HepG2 (cell line): ENCODE data around the gene NCOA3. TPM values are rescaled to one million over a fixed set of nuclear protein-coding genes. Genes with fewer than 3 reads are reported as not detected.

ENCODE experiments used
- ATRX ChIP-seq: sonication (generic); formaldehyde crosslinking; IDR thresholded peaks from 2 replicates; pipeline ENCODE4 v1.4.0; 2020; ENCODE audit warnings: missing genetic modification reagents, borderline replicate concordance
- CBX5 ChIP-seq: sonication (generic); formaldehyde crosslinking; IDR thresholded peaks from 2 replicates; pipeline ENCODE4 v1.4.0; 2020; ENCODE audit warnings: missing genetic modification reagents, borderline replicate concordance
- DMAP1 ChIP-seq: IDR thresholded peaks from 2 replicates; pipeline ENCODE4 v1.6.1; 2016
- DR1 ChIP-seq: sonication (generic); formaldehyde crosslinking; IDR thresholded peaks from 2 replicates; pipeline ENCODE4 v1.8.0; 2021; ENCODE audit warnings: mild to moderate bottlenecking, missing genetic modification reagents, inconsistent platforms
- FOXO1 ChIP-seq: sonication (generic); formaldehyde crosslinking; IDR thresholded peaks from 2 replicates; pipeline ENCODE4 v1.4.0; 2020; ENCODE audit warnings: missing genetic modification reagents
- IKZF1 ChIP-seq: fragments of 450-650 bp; IDR thresholded peaks from 2 replicates; pipeline ENCODE4 v1.7.1; 2016
- KAT7 ChIP-seq: IDR thresholded peaks from 2 replicates; pipeline ENCODE4 v1.6.1; 2018; ENCODE audit warnings: borderline replicate concordance, missing compliant biosample characterization
- MEF2D ChIP-seq: sonication (generic); formaldehyde crosslinking; IDR thresholded peaks from 2 replicates; pipeline ENCODE4 v1.5.1; 2020; ENCODE audit warnings: mild to moderate bottlenecking, missing genetic modification reagents
- PAWR ChIP-seq: sonication (generic); formaldehyde crosslinking; IDR thresholded peaks from 2 replicates; pipeline ENCODE4 v1.4.0; 2020; ENCODE audit warnings: missing genetic modification reagents, mild to moderate bottlenecking, borderline replicate concordance
- SNRNP70 ChIP-seq: fragments of 200-400 bp; formaldehyde crosslinking; IDR thresholded peaks from 2 replicates; pipeline ENCODE4 v1.6.1; 2017; ENCODE audit warnings: mild to moderate bottlenecking, low read depth, low read length, moderate library complexity
- TBX3 ChIP-seq: fragments of 450-650 bp; IDR thresholded peaks from 2 replicates; pipeline ENCODE4 v1.6.1; 2017; ENCODE audit warnings: antibody characterized with exemption, mild to moderate bottlenecking, inconsistent platforms, borderline replicate concordance
- TRIM24 ChIP-seq: sonication (generic); formaldehyde crosslinking; IDR thresholded peaks from 2 replicates; pipeline ENCODE4 v1.8.0; 2022; ENCODE audit warnings: mild to moderate bottlenecking, missing genetic modification reagents
- ZNF121 ChIP-seq: sonication (generic); formaldehyde crosslinking; IDR thresholded peaks from 2 replicates; pipeline ENCODE4 v1.5.0; 2020; ENCODE audit warnings: mild to moderate bottlenecking, missing genetic modification reagents
- polyA plus RNA-seq, 8 experiments: library from polyadenylated mRNA; depleted of rRNA in 3 of 8; stranded (reverse) in 7 of 8; unstranded in 1 of 8; fragments of >200 nt; fragmentation: Illumina TruSeq in 4 of 8; extraction: Trizol in 4 of 8; gene quantifications; 2 replicates each; pipeline versions ENCODE4 v1.2.1 to v1.2.3, GENCODE V29; 2011 to 2016; ENCODE audit warnings: low read depth in 4 of 8, missing spikeins in 1 of 8, mixed read lengths in 1 of 8; ENCODE audit not compliant: insufficient read depth in 1 of 8
- total RNA-seq, 5 experiments: library from RNA; depleted of rRNA; stranded (reverse); fragments of >200 nt; fragmentation: Illumina TruSeq; extraction: Trizol; gene quantifications; 2 replicates each; pipeline ENCODE4 v1.2.3, GENCODE V29; 2016; ENCODE audit warnings: low read depth in 1 of 5
- TF ChIP-seq, protein P1 (sequence below): sonication (generic); formaldehyde crosslinking; conservative IDR thresholded peaks from 2 replicates; pipeline ENCODE4 v1.4.0; 2020; ENCODE audit warnings: mild to moderate bottlenecking, missing genetic modification reagents, moderate library complexity
- TF ChIP-seq, protein P2 (sequence below): IDR thresholded peaks from 2 replicates; pipeline ENCODE4 v1.6.1; 2012; ENCODE audit warnings: low read length, improper control_type of control experiment
- TF ChIP-seq, protein P3 (sequence below): sonication (generic); formaldehyde crosslinking; IDR thresholded peaks from 2 replicates; pipeline ENCODE4 v1.4.0; 2020; ENCODE audit warnings: missing genetic modification reagents, borderline replicate concordance
- TF ChIP-seq, protein P4 (sequence below): sonication (generic); formaldehyde crosslinking; conservative IDR thresholded peaks from 2 replicates; pipeline ENCODE4 v1.5.0; 2020; ENCODE audit warnings: missing genetic modification reagents
- TF ChIP-seq, protein P5 (sequence below): sonication (generic); formaldehyde crosslinking; IDR thresholded peaks from 2 replicates; pipeline ENCODE4 v1.4.0; 2020; ENCODE audit warnings: missing genetic modification reagents, low read depth, mild to moderate bottlenecking, borderline replicate concordance

NCOA3 gene
- total and polyA plus RNA-seq, 2 of the 13 experiments (the other 11 are each of a cell fraction or from before 2014, with no cell fraction given) = 35.0 to 56.8 TPM

DNA sequence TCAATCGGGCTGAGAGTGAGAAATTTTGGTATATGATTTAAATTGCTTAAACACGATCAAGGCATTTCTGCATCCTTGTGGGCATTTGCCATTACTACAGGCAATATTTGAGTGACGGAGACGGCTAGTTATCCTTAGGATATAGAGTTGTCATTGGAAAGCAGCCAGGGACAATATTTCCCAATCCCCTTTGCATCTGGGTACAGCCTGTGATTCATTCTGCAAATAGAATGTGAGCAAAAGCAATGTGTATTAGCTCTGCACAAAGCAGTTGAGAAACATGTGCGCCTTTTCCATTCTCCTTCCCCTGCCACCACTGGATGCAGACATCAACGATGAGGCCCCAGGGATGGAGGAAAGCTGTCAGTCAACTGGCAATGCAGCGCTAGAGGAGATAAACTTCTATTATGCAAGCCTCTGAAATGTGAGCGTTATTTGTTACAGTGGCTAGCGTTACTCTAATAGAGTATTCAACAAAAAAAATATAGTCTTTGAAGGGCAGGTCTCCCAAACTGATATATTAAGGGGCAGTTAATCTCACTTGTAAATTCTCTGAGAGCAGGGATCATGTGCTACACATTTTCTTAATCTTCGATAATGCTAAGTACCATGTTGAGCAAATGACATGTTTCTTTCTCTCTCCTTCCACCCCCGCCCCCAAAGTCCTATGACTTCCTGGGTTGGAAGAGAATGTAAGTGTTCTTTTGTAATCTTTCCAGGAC is 37.1 kb upstream of the NCOA3 start (continued):
- TF ChIP-seq, protein P1, sequence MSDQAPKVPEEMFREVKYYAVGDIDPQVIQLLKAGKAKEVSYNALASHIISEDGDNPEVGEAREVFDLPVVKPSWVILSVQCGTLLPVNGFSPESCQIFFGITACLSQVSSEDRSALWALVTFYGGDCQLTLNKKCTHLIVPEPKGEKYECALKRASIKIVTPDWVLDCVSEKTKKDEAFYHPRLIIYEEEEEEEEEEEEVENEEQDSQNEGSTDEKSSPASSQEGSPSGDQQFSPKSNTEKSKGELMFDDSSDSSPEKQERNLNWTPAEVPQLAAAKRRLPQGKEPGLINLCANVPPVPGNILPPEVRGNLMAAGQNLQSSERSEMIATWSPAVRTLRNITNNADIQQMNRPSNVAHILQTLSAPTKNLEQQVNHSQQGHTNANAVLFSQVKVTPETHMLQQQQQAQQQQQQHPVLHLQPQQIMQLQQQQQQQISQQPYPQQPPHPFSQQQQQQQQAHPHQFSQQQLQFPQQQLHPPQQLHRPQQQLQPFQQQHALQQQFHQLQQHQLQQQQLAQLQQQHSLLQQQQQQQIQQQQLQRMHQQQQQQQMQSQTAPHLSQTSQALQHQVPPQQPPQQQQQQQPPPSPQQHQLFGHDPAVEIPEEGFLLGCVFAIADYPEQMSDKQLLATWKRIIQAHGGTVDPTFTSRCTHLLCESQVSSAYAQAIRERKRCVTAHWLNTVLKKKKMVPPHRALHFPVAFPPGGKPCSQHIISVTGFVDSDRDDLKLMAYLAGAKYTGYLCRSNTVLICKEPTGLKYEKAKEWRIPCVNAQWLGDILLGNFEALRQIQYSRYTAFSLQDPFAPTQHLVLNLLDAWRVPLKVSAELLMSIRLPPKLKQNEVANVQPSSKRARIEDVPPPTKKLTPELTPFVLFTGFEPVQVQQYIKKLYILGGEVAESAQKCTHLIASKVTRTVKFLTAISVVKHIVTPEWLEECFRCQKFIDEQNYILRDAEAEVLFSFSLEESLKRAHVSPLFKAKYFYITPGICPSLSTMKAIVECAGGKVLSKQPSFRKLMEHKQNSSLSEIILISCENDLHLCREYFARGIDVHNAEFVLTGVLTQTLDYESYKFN (CRISPR knock-in tag) = peak; percentile 95
- TF ChIP-seq DMAP1 = peak; percentile 97
- TF ChIP-seq, protein P2, sequence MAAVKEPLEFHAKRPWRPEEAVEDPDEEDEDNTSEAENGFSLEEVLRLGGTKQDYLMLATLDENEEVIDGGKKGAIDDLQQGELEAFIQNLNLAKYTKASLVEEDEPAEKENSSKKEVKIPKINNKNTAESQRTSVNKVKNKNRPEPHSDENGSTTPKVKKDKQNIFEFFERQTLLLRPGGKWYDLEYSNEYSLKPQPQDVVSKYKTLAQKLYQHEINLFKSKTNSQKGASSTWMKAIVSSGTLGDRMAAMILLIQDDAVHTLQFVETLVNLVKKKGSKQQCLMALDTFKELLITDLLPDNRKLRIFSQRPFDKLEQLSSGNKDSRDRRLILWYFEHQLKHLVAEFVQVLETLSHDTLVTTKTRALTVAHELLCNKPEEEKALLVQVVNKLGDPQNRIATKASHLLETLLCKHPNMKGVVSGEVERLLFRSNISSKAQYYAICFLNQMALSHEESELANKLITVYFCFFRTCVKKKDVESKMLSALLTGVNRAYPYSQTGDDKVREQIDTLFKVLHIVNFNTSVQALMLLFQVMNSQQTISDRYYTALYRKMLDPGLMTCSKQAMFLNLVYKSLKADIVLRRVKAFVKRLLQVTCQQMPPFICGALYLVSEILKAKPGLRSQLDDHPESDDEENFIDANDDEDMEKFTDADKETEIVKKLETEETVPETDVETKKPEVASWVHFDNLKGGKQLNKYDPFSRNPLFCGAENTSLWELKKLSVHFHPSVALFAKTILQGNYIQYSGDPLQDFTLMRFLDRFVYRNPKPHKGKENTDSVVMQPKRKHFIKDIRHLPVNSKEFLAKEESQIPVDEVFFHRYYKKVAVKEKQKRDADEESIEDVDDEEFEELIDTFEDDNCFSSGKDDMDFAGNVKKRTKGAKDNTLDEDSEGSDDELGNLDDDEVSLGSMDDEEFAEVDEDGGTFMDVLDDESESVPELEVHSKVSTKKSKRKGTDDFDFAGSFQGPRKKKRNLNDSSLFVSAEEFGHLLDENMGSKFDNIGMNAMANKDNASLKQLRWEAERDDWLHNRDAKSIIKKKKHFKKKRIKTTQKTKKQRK = no peak
- peak; percentile 97 for TF ChIP-seq MEF2D
- no peak for TF ChIP-seq ATRX (CRISPR knock-in tag)
- TF ChIP-seq PAWR (CRISPR knock-in tag) = no peak
- no peak for TF ChIP-seq SNRNP70
- TF ChIP-seq TRIM24 = peak; percentile 87; the same call in 1 of the 2 replicates
- peak; percentile 9; the same call in 1 of the 2 replicates for TF ChIP-seq ZNF121 (CRISPR knock-in tag)
- TF ChIP-seq, protein P3, sequence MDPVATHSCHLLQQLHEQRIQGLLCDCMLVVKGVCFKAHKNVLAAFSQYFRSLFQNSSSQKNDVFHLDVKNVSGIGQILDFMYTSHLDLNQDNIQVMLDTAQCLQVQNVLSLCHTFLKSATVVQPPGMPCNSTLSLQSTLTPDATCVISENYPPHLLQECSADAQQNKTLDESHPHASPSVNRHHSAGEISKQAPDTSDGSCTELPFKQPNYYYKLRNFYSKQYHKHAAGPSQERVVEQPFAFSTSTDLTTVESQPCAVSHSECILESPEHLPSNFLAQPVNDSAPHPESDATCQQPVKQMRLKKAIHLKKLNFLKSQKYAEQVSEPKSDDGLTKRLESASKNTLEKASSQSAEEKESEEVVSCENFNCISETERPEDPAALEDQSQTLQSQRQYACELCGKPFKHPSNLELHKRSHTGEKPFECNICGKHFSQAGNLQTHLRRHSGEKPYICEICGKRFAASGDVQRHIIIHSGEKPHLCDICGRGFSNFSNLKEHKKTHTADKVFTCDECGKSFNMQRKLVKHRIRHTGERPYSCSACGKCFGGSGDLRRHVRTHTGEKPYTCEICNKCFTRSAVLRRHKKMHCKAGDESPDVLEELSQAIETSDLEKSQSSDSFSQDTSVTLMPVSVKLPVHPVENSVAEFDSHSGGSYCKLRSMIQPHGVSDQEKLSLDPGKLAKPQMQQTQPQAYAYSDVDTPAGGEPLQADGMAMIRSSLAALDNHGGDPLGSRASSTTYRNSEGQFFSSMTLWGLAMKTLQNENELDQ (CRISPR knock-in tag) = no peak
- peak; percentile 99 for TF ChIP-seq CBX5 (CRISPR knock-in tag)
- TF ChIP-seq, protein P4, sequence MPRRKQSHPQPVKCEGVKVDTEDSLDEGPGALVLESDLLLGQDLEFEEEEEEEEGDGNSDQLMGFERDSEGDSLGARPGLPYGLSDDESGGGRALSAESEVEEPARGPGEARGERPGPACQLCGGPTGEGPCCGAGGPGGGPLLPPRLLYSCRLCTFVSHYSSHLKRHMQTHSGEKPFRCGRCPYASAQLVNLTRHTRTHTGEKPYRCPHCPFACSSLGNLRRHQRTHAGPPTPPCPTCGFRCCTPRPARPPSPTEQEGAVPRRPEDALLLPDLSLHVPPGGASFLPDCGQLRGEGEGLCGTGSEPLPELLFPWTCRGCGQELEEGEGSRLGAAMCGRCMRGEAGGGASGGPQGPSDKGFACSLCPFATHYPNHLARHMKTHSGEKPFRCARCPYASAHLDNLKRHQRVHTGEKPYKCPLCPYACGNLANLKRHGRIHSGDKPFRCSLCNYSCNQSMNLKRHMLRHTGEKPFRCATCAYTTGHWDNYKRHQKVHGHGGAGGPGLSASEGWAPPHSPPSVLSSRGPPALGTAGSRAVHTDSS = no peak
- TF ChIP-seq KAT7 (CRISPR knock-in tag) = no peak; the same call in 1 of the 2 replicates
- no peak for TF ChIP-seq IKZF1
- peak; percentile 98 for TF ChIP-seq FOXO1
- TF ChIP-seq, protein P5, sequence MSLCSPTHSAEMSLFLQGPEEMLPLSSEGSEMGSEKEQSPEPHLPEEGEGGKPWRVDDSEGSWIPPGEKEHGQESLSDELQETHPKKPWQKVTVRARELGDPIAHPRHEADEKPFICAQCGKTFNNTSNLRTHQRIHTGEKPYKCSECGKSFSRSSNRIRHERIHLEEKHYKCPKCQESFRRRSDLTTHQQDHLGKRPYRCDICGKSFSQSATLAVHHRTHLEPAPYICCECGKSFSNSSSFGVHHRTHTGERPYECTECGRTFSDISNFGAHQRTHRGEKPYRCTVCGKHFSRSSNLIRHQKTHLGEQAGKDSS (CRISPR knock-in tag) = peak; percentile 94; the same call in 1 of the 2 replicates
- peak; percentile 69; the same call in 1 of the 2 replicates for TF ChIP-seq DR1
- TF ChIP-seq TBX3 = peak; percentile 79; the same call in 1 of the 2 replicates
